IMR-90 (cell line): ENCODE data around the gene DUSP12. TPM values are rescaled to one million over a fixed set of nuclear protein-coding genes. Genes with fewer than 3 reads are reported as not detected.

Source experiments
- ATAC-seq: fragments of 200-7000 bp; cut with Tn5 transposase; 2 replicates; pipeline ENCODE4 v1.9.1; 2020; ENCODE audit warnings: low read depth, mild to moderate bottlenecking, moderate library complexity
- BruUV-seq: library from RNA; stranded (reverse); fragments of 400-500 nt; replicated peaks from 2 replicates; lab custom pipeline; 2021; lab: Mats Ljungman, UMichigan
- CTCF ChIA-PET: fragments of 300-600 bp; formaldehyde crosslinking; extraction: SDS; loops from one replicate; lab custom pipeline; 2021; ENCODE audit warnings: antibody characterized with exemption; lab: Yijun Ruan, JAX
- POLR2A ChIA-PET: fragments of 300-600 bp; sonication (Branson Sonifier 250); formaldehyde crosslinking; loops from one replicate; lab custom pipeline; 2022; ENCODE audit warnings: antibody characterized with exemption; ENCODE audit not compliant: unreplicated experiment; lab: Charles Lee
- DNase-seq: peaks from one replicate; pipeline ENCODE4 v3.0.0; 2013
- H2AFZ ChIP-seq: replicated peaks from 2 replicates; pipeline ENCODE3; 2013; ENCODE audit warnings: low read length, mild to moderate bottlenecking; ENCODE audit not compliant: poor library complexity
- H2AK5ac ChIP-seq: 2 replicates; pipeline ENCODE4 v1.6.1; 2013; ENCODE audit warnings: low read depth, low read length, inconsistent platforms
- H2AK9ac ChIP-seq: replicated peaks from 2 replicates; pipeline ENCODE3; 2013; ENCODE audit warnings: mild to moderate bottlenecking, low read depth, low read length, moderate library complexity; ENCODE audit not compliant: poor library complexity
- H2BK120ac ChIP-seq: 2 replicates; pipeline ENCODE4 v1.6.1; 2013; ENCODE audit warnings: low read depth, low read length, inconsistent platforms
- H2BK15ac ChIP-seq: 3 replicates; pipeline ENCODE4 v1.6.1; 2013; ENCODE audit warnings: low read depth, low read length, inconsistent platforms
- H2BK20ac ChIP-seq: 2 replicates; pipeline ENCODE4 v1.6.1; 2013; ENCODE audit warnings: low read depth, mild to moderate bottlenecking, inconsistent platforms, low read length, moderate library complexity
- H2BK5ac ChIP-seq: 2 replicates; pipeline ENCODE4 v1.6.1; 2013; ENCODE audit warnings: mild to moderate bottlenecking, low read depth, low read length, inconsistent platforms; ENCODE audit not compliant: poor library complexity, severe bottlenecking
- H3K14ac ChIP-seq: replicated peaks from 2 replicates; pipeline ENCODE4 v1.6.1; 2013; ENCODE audit warnings: low read depth, low read length, inconsistent platforms
- H3K18ac ChIP-seq: 2 replicates; pipeline ENCODE4 v1.6.1; 2013; ENCODE audit warnings: low read depth, low read length, control low read depth
- H3K23ac ChIP-seq: 2 replicates; pipeline ENCODE4 v1.6.1; 2013; ENCODE audit warnings: low read depth, low read length, inconsistent platforms
- H3K27ac ChIP-seq: 2 replicates; pipeline ENCODE4 v1.5.1; 2013; ENCODE audit warnings: mild to moderate bottlenecking, control low read depth, low read length; ENCODE audit not compliant: insufficient read depth
- H3K27me3 ChIP-seq: 2 replicates; pipeline ENCODE4 v1.6.1; 2013; ENCODE audit warnings: low read length; ENCODE audit not compliant: control insufficient read depth, insufficient read depth
- H3K36me3 ChIP-seq: 2 replicates; pipeline ENCODE4 v1.6.1; 2013; ENCODE audit warnings: low read length, mixed read lengths; ENCODE audit not compliant: control insufficient read depth, insufficient read depth
- H3K4ac ChIP-seq: 2 replicates; pipeline ENCODE4 v1.6.1; 2013; ENCODE audit warnings: low read depth, low read length, inconsistent platforms
- H3K4me1 ChIP-seq: 2 replicates; pipeline ENCODE4 v1.6.1; 2013; ENCODE audit warnings: low read length, mixed read lengths; ENCODE audit not compliant: control insufficient read depth, insufficient read depth
- H3K4me2 ChIP-seq: 2 replicates; pipeline ENCODE4 v1.6.1; 2013; ENCODE audit warnings: low read depth, mild to moderate bottlenecking, control low read depth, low read length, moderate library complexity
- H3K4me3 ChIP-seq: 2 replicates; pipeline ENCODE4 v1.5.1; 2013; ENCODE audit warnings: low read depth, mild to moderate bottlenecking, control low read depth, low read length, moderate library complexity; ENCODE audit not compliant: insufficient read depth
- H3K56ac ChIP-seq: 2 replicates; pipeline ENCODE4 v1.6.1; 2013; ENCODE audit warnings: low read length, inconsistent platforms; ENCODE audit not compliant: insufficient read depth; ENCODE audit errors: extremely low read depth
- H3K79me1 ChIP-seq, 2 experiments: 2 replicates each; pipeline ENCODE4 v1.6.1; 2013; ENCODE audit warnings: low read length in 2 of 2, inconsistent platforms in 1 of 2, low read depth in 1 of 2
- H3K9ac ChIP-seq: 2 replicates; pipeline ENCODE4 v1.6.1; 2013; ENCODE audit warnings: low read depth, low read length, control low read depth
- H3K9me1 ChIP-seq: 2 replicates; pipeline ENCODE4 v1.6.1; 2013; ENCODE audit warnings: low read length, inconsistent platforms; ENCODE audit not compliant: insufficient read depth
- H3K9me3 ChIP-seq: 2 replicates; pipeline ENCODE4 v1.6.1; 2013; ENCODE audit warnings: low read length; ENCODE audit not compliant: control insufficient read depth, insufficient read depth
- H4K20me1 ChIP-seq: 2 replicates; pipeline ENCODE4 v1.6.1; 2013; ENCODE audit warnings: low read length, inconsistent platforms; ENCODE audit not compliant: insufficient read depth
- H4K5ac ChIP-seq: 2 replicates; pipeline ENCODE4 v1.6.1; 2013; ENCODE audit warnings: mild to moderate bottlenecking, low read depth, low read length, control low read depth
- H4K8ac ChIP-seq, 2 experiments: 2 replicates each; pipeline ENCODE4 v1.6.1; 2013; ENCODE audit warnings: low read depth in 2 of 2, low read length in 2 of 2, control low read depth in 1 of 2, inconsistent platforms in 1 of 2
- H4K91ac ChIP-seq: 2 replicates; pipeline ENCODE4 v1.6.1; 2013; ENCODE audit warnings: low read depth, low read length, inconsistent platforms; ENCODE audit not compliant: insufficient read depth
- BHLHE40 ChIP-seq: fragments of 150-350 bp; IDR thresholded peaks from 2 replicates; pipeline ENCODE4 v1.6.1; 2016; ENCODE audit warnings: mild to moderate bottlenecking, low read depth, low read length
- CEBPB ChIP-seq: IDR thresholded peaks from 2 replicates; pipeline ENCODE4 v1.6.1; 2012; ENCODE audit warnings: low read depth, low read length, improper control_type of control experiment
- FOS ChIP-seq: fragments of 150-350 bp; IDR thresholded peaks from 2 replicates; pipeline ENCODE4 v1.6.1; 2016; ENCODE audit warnings: low read depth, low read length
- MXI1 ChIP-seq: IDR thresholded peaks from 2 replicates; pipeline ENCODE4 v1.6.1; 2012; ENCODE audit warnings: low read depth, mild to moderate bottlenecking, low read length, moderate library complexity, borderline replicate concordance
- RCOR1 ChIP-seq: IDR thresholded peaks from 2 replicates; pipeline ENCODE4 v1.6.1; 2012; ENCODE audit warnings: mild to moderate bottlenecking, low read length, improper control_type of control experiment; ENCODE audit not compliant: insufficient replicate concordance
- WGBS, 2 experiments: methylation state at CpG; one replicate each; pipeline versions ENCODE4 v1.1.5 to v1.1.7; 2013; ENCODE audit warnings: missing lambda C conversion rate in 2 of 2; ENCODE audit not compliant: insufficient read length in 1 of 2; ENCODE audit errors: extremely low coverage in 2 of 2; 5-methylcytosine and 5-hydroxymethylcytosine counted together
- dilution Hi-C: fragments of 300-500 bp; cut with HindIII; formaldehyde crosslinking; loops from one replicate; pipeline ENCODE4 v1.14.3; 2018; ENCODE audit warnings: low sequenced_read_pairs; ENCODE audit not compliant: unreplicated experiment
- in situ Hi-C: fragments of 300-500 bp; cut with MboI; formaldehyde crosslinking; loops from 3 replicates; pipeline ENCODE4 v1.14.3; 2019; ENCODE audit warnings: low sequenced_read_pairs, inconsistent platforms, mixed read lengths
- intact Hi-C: fragments of 100-400 bp; cut with micrococcal nuclease; formaldehyde crosslinking; loops from 2 replicates; pipeline ENCODE4 v1.10.0; 2022
- polyA plus RNA-seq, 3 experiments: library from polyadenylated mRNA; depleted of rRNA; stranded (reverse); fragments of >200 nt; gene quantifications; 2 replicates each; pipeline ENCODE4 v1.2.3, GENCODE V29; 2012; ENCODE audit warnings: low replicate concordance in 1 of 3
- total RNA-seq: library from RNA; depleted of rRNA; stranded (reverse); fragments of >200 nt; gene quantifications from 2 replicates; pipeline ENCODE4 v1.2.3, GENCODE V29; 2012

Gene DUSP12
- total and polyA plus RNA-seq, 2 of the 4 experiments (the other 2 are of a cell fraction): 31.5 to 35.6 TPM

DNA sequence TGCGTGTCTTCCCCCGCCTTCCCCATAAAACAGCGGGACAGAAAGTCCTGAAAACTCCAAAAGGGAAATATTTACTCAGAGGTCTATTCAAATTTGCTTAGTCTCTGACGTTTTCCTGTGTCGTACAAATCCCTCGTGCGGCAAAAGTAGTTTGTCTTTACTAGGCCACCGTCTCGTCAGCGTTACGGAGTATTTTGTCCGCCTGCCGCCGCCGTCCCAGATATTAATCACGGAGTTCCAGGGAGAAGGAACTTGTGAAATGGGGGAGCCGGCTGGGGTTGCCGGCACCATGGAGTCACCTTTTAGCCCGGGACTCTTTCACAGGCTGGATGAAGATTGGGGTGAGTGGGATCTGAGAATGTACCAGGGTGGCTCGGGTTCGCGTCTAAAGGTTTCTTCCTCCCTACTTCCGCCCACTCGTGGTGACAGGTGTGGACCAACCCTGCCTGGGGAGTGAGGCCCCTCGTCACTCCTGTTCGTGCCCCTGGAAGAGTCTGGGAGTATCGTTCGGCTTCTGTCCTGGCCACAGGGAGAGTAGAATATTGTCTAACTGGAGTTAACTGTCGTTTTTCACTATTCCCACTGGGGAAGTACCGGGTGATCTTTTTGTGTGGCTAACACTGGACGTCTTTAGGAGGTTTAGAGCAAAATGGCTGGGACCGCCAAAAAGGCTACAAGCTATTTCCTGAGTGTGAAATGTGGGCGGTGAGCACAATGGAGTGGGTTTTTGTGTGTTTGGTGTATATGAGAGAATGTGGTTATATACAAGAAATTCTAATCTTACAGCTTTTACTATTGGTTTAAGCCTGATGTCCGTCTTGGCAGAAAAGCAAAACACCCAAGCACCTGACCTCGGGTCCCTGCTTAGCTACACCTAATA, 16.8 kb downstream of the DUSP12 start, which contains the start of gene ATF6 (continued):
- TF ChIP-seq RCOR1 (peak; percentile 15), MXI1 (0 out of 2 replicates have a peak, but pooled peaks have one; percentile 17), FOS (no peak)

DNA sequence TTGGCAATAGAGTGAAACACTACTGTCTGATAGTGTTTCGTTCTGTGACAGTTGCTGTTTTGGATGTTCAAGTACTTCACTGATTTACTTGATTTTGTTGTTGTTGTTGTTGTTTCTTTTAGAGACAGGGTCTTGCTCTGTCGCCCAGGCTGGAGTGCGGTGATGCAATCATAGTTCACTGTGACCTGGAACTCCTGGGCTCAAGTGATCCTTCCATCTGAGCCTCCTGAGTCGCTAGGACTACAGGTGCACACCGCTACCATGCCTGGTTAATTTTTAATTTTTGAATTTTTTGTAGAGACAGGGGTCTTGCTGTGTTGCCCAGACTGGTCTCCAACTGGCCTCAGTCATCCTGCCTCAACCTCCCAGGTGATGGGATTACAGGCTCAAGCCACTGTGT, 18.9 kb downstream of the DUSP12 start:
- H2BK20ac ChIP-seq: no peak overlapping the region
- peaks cover 3% of the 10 kb centered on the region; the same call in 1 of the 2 replicates for H4K20me1 ChIP-seq
- no peak overlapping the region for H3K4me2 ChIP-seq
- no peak overlapping the region for H3K4ac ChIP-seq
- H3K9me3 ChIP-seq: no peaks in the 10 kb centered on the region
- no peaks in the 10 kb centered on the region for H3K27me3 ChIP-seq
- dilution Hi-C loops: no loop called here
- H3K9me1 ChIP-seq: peaks cover 2% of the 10 kb centered on the region; the same call in 1 of the 2 replicates
- ATAC-seq (no peak), DNase-seq (no peak)
- BruUV-seq: no TSS peak
- no peaks in the 10 kb centered on the region for H3K36me3 ChIP-seq
- ChIA-PET CTCF (no interaction called here), POLR2A (no interaction called here)
- H3K27ac ChIP-seq: no peak overlapping the region
- no peak overlapping the region for H3K18ac ChIP-seq
- intact Hi-C loops: loop anchor here (10.0 kb wide), 1 partner anchor 756 kb away; no protein-coding TSS in a partner anchor
- in situ Hi-C loops: no loop called here
- H3K4me1 ChIP-seq: no peaks in the 10 kb centered on the region
- H3K4me3 ChIP-seq: no peak overlapping the region
- TF ChIP-seq CEBPB (peak; percentile 29; the same call in 1 of the 2 replicates), BHLHE40 (no peak)
- H3K9ac ChIP-seq: no peak overlapping the region
- H3K79me1 ChIP-seq: peaks cover 9 to 50% of the 10 kb centered on the region in 2 experiments; a peak in 3 of 4 replicates
- no peak overlapping the region for H2BK15ac ChIP-seq
- no peak overlapping the region for H3K56ac ChIP-seq
- H2AK5ac ChIP-seq: no peak overlapping the region
- H2BK5ac ChIP-seq: no peak overlapping the region
- no peak overlapping the region for H4K5ac ChIP-seq
- 100% methylated on average over 2 of the region's 5 CpGs; no CpG with 5 or more reads in 1 of the 2 experiments for WGBS, 2 experiments
- no peak overlapping the region; the same call in 1 of the 2 replicates for H3K23ac ChIP-seq
- no peak overlapping the region for H4K91ac ChIP-seq
- H2AK9ac ChIP-seq: no peak overlapping the region
- H3K14ac ChIP-seq: no peak overlapping the region
- H2AFZ ChIP-seq: no peak overlapping the region
- H2BK120ac ChIP-seq: no peak overlapping the region
- no peak overlapping the region for H4K8ac ChIP-seq
